GM10266 (cell line): Measurements from ENCODE around the gene PCMTD2.

ENCODE experiments used
- DNase-seq: peaks from one replicate; pipeline ENCODE4 v3.0.0; 2012; ENCODE audit errors: extremely low spot score
- TF ChIP-seq, protein P1 (sequence below): IDR thresholded peaks from 2 replicates; pipeline ENCODE4 v1.5.1; 2012; ENCODE audit warnings: mild to moderate bottlenecking, low read depth; ENCODE audit not compliant: control insufficient read depth, insufficient read depth; ENCODE audit errors: missing control alignments

The PCMTD2 gene

DNA sequence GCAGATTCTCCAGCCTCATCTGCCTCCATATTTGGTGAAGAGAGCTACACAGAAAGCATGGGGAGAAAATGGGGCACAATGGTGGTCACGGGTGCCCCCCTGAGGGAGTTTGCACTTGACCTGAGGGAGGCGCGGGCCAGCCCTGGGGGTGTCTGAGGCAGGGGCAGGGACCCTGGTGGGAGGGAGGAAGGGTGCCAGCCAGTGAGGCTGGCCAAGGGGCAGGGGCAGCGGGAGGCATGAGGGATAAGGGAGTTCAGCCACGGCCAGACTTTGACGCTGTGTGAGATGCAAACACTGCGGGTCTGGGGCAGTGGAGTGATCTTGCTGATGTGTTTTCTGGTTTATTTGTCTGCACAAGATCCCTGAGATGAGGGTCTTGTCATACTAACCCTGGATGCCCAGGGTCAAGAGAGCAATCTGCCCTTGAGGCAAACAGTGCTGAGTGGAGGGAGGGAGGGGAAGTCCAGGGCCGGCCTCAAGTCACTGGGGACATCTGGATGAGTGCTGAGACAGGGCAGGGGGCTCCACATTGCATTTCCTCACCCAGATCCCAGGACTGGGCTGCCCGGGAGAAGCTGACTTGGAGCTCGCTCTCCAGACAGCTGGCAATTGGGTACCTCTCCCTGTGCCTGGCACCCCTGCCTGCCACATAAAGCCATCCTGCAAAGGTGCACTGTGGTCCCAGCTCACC, 8.8 kb upstream of the PCMTD2 start:
- no peak for DNase-seq
- TF ChIP-seq, protein P1, sequence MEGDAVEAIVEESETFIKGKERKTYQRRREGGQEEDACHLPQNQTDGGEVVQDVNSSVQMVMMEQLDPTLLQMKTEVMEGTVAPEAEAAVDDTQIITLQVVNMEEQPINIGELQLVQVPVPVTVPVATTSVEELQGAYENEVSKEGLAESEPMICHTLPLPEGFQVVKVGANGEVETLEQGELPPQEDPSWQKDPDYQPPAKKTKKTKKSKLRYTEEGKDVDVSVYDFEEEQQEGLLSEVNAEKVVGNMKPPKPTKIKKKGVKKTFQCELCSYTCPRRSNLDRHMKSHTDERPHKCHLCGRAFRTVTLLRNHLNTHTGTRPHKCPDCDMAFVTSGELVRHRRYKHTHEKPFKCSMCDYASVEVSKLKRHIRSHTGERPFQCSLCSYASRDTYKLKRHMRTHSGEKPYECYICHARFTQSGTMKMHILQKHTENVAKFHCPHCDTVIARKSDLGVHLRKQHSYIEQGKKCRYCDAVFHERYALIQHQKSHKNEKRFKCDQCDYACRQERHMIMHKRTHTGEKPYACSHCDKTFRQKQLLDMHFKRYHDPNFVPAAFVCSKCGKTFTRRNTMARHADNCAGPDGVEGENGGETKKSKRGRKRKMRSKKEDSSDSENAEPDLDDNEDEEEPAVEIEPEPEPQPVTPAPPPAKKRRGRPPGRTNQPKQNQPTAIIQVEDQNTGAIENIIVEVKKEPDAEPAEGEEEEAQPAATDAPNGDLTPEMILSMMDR: no peak

DNA sequence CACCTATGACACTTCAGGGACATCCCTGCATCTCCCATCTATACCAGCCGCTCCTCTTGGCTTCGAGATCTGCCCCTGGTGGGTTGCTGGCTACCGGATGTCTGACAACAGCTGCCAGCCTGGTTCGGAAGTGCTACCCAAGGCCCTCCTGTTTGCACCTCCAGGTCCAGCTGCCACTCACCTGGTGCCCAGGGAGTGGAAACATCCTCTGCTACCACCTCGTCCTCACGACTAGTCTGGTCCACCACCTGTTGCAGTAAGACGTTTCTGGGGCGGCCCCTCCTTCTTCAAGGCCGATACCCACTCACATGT, 8.3 kb upstream of the PCMTD2 start:
- TF ChIP-seq, protein P1: no peak

DNA sequence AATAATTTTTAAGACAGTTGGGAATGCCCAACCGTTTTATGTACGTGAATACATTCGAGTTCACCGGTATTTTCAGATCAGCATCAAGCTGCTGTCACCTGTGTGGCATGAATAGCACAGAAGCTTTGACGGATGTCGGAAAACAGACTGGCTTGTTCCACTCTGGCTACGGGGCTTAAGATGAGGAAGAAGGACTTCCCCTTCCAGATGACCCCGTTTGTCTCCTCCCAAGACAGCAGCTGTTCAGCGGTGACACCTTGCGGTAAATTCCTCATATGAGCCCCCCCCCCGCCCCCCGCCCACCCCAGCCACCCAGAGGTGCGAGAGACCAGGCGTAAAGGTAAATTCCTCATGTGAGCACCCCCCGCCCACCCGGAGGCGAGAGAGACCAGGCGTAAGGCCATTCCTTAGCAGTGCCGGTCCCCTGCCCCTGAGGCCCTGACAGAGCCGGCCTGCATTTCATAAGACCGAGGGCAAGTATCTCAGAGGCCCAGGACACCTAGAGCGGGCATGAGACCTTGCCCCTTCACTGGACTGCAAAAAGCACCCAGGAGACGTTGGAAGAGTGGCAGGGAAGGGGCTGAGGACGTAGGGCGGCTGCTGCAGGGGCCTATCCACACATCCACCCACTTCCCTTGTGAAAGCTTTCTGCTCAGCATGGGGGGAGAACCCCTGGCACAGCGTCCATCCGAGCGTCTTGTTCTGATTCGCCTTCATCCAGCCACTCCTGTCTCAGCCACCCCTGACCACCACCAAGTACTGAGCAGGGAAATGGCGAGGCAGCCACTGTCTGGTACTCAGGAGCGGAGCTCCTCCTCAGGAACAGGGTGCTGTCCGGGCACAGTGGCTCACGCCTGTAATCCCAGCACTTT, 7.3 kb upstream of the PCMTD2 start:
- TF ChIP-seq, protein P1: no peak
- DNase-seq: no peak

More for the DNA sequence above, 8.3 kb upstream of the PCMTD2 start:
- no peak for DNase-seq

DNA sequence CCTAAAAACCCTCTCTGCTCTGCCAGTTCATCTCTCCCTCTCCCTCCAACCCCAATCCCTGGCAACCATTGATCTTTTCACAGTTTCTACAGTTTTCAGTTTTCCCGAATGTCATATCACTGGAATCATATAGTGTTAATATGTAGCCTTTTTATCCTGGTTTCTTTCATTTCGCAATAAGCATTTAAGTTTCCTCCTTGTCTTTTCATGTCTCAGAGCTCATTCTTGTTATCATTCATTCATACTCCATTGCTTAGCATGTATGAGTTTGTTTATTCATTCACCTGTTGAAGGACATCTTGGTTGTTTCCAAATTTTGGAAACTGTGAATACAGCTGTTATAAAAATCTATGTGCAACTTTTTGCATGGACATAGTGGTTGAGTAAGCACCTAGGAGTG, 5.5 kb upstream of the PCMTD2 start:
- TF ChIP-seq, protein P1: no peak

DNA sequence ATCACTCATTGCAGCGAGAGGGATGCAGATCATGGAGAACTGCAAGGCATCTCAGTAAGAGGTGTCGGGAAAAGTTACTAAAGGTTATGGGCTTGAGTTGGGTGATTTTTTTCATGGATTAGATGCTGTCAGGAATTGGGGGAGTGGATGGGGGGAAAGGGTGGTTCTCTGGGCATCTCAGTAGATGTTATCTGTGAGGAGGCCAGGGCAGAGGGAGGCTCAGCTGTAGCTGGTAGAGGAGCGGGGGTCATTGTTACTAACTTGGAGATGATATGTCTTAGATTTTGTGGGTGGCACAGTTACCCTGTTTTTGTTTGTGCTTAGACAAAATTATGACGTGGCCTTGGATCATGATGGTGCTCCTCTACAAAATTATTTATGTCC, 2.6 kb upstream of the PCMTD2 start:
- no peak for DNase-seq

More for the DNA sequence above, 5.5 kb upstream of the PCMTD2 start:
- no peak for DNase-seq

DNA sequence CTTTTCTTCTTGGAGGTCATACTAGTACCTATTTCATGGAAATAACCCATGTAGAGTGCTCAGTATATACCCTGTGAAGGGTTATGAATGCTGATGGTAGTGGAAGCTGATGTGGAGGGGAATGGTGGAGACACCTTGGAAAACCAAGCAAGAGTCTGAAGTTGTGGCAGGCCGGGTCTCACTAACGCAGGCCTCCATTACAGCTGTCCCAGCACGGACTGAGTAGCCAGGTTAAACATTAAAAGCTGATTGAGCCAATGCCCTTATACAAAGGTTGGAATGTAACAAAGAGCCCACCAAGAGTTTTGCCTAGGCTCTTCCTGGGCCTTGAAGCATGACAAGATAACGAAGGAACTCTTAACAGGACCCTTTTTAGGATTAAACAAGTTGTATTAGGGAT, 2.1 kb upstream of the PCMTD2 start:
- no peak for DNase-seq
- TF ChIP-seq, protein P1: no peak

More for the DNA sequence above, 2.6 kb upstream of the PCMTD2 start:
- TF ChIP-seq, protein P1: no peak

DNA sequence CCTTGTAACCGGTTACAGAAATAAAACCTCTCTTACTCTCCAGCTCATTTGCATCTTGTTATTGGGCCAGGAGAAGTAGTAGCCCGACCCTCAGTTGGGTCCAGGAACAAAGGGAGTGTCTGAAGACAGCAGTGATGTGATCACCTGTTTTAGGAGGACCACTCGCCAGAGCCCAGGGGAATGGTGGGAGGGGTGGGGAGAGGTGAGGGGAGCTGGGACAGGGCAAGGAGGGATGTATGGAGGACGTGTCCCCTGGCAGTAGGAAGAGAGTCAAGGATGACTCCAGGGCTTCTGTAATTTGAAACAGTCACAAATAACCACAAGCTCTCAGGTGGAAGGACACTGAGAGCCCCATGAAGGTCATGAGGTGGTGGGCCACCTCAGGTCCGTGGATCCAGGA, 1.4 kb upstream of the PCMTD2 start:
- TF ChIP-seq, protein P1: no peak
- no peak for DNase-seq
